Measurements from ENCODE around the gene NAPSA.

Gene NAPSA

DNA sequence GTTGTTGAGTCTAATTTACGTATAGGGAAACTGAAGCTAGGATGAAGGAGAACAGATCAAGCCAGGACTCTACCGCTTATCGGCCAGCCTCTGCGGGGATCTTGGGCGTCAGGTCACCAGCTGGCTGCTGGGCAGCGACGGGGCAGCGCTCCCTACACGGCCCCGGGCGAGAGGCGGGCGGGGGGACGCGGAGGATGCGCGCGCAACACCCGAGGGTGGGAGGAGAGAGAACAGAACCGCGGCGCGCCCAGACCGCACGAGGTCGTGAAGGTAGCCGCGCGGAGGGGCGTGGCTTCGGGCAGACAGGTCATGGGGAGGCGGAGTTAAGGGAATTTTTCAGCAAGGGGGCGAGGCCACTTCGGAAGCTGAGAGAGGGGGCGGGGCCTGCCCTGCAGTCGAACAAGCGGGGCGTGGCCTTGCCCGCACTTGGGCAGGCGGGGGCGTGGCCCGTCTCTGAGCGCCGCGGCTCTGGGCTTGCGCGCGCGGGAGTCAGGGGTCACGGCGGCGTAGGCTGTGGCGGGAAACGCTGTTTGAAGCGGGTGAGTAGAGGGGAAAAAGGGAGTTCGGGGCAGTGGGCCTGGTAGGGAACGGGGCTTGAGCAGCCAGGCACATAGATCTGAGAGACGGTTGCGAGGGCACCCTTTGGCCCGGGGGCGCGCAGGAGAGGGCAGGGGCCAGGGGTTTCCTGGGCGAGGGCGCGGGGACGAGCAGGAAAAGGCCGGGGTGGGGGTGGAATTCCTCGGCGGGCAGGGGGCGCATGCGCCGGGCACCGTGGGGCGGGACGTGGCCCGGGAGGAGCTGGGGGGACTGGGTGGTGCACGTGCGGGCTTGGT lies 18.6 kb upstream of the NAPSA start, which contains the start of gene POLD1:
Gene POLD1, plus strand, starts transcription at position 496 of the 833 bp plus-strand sequence. CDS start 14,505 bp downstream, outside the sequence.
- peak; percentile 99 for DNase-seq

DNA sequence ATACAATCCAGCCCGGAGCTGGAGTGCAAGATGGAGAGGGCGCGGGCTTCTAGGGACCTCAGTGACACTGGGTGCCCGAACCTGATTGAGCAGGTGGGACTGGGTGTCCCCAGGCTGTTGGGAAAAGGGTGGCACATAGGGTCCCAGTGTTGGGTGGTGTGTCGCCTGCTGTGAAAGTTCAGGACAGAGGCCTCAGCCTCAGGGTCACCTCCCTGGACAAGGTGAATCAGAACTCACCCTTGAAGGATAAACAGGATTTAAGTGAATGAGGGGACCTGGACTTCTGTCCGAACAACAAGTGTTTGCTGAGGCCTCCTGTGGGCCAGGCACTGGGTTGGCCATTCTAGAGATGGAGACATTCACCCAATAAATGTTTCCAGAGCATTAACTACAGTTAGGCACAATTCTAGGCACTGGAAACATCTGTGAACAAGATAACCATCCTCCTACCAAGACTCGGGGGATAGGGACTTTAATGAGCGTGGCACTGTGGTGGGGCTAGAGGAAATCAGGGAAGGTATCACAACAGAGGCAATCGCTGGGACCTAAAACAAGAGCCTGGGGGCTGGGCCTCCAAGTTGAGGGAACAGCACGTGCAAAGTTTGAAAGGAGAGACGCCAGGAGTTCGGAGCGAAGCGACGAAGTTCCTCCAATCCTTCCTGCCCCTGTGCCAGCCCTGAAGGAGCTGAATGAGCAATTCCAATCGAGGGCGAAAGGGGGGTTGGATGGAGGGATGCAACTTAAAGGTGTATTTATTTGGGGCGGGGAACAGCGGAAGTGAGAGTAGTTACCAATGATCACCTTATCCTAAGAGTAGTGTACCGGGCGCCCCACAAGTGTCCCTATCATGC lies 17.8 kb upstream of the NAPSA start:
- DNase-seq = peak; percentile 25

DNA sequence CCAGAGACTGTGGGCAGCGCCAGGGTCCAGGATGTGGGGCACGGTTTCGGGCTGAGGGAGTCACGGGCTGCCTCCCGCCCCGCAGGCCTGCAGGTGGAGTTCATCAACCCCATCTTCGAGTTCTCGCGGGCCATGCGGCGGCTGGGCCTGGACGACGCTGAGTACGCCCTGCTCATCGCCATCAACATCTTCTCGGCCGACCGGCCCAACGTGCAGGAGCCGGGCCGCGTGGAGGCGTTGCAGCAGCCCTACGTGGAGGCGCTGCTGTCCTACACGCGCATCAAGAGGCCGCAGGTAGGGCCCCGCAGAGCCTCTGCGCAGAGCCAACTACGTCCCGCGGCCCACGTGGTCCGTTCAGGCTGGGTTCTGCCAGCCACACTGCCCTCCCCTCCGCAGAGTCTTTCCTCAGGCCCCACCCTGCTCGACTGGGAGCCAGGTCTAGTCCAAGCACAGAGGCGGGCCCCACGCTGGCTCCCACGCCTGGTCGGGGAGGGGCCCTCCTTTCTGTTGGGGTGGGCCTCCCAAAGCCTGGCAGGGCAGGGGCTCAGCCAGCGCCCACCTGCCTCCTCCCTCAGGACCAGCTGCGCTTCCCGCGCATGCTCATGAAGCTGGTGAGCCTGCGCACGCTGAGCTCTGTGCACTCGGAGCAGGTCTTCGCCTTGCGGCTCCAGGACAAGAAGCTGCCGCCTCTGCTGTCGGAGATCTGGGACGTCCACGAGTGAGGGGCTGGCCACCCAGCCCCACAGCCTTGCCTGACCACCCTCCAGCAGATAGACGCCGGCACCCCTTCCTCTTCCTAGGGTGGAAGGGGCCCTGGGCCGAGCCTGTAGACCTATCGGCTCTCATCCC lies 16.7 kb upstream of the NAPSA start:
- DNase-seq = no peak

DNA sequence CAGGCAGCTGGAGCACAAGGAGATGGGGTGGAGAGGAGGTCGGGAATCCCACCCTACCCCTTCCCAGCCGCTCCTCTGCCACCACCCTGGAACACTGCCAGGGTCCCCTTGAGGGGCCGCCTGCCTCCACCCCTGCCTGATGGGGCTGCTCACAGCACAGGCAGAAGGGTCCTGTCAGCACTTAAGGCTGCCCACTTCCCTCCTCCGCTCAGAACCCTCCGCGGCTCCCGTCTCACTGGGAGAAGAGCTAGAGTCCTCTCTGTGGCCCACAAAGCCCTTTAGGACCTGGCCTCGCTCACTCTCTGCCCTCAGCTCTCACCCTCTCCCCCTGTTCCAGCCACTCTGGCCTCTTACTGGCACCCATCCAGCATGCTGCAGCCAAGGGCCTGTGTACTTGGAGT lies 15.3 kb upstream of the NAPSA start:
- DNase-seq = no peak

DNA sequence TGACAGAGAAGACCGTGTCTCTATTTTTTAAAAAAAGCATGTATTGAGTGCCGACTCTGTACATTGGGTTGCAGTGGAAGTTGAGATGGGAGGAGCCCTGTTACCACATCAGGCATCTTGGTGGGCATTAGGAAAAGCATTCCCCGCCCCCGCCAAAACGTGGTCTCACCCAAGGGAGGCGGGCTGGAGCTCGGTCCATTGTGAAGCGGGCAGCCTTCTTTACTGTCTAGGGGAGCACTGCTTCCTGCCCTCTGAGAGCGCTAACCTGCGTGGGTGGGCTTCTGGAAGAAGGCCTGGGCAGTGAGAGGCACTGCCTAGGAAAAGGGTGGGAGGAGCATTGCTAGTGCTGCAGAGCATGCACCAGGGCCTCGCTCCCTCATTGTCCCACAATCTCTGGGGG lies 14.7 kb upstream of the NAPSA start:
- no peak for DNase-seq

DNA sequence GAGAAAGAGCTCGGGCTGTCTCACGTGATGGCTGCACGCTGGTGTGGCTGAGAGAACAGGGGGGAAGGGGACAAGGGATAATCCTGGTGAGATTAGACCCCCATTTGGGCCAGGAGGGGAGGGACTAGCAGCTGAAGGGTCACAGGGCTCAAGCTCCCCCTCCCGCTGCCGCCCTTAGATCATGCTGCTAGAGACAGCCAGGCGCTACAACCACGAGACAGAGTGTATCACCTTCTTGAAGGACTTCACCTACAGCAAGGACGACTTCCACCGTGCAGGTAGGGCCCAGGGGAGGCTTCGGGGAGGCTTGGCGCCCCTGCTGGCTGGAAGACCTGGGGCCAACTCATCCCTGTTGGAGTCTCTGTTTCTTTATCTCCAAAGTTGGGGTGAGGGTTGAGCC lies 14.2 kb upstream of the NAPSA start:
- DNase-seq = no peak

DNA sequence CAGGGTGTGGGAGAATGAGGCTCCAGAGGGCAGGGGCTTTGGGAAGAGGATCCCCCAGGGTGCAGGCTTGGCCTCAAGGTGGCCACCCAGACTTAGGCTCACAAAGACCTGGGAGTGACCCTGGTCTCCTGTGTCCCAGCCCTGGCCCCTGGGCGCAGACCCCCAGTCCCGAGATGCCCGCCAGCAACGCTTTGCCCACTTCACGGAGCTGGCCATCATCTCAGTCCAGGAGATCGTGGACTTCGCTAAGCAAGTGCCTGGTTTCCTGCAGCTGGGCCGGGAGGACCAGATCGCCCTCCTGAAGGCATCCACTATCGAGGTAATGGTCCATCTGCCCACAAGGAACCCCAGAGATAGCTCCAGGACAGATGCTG lies 13.4 kb upstream of the NAPSA start:
- DNase-seq = no peak

DNA sequence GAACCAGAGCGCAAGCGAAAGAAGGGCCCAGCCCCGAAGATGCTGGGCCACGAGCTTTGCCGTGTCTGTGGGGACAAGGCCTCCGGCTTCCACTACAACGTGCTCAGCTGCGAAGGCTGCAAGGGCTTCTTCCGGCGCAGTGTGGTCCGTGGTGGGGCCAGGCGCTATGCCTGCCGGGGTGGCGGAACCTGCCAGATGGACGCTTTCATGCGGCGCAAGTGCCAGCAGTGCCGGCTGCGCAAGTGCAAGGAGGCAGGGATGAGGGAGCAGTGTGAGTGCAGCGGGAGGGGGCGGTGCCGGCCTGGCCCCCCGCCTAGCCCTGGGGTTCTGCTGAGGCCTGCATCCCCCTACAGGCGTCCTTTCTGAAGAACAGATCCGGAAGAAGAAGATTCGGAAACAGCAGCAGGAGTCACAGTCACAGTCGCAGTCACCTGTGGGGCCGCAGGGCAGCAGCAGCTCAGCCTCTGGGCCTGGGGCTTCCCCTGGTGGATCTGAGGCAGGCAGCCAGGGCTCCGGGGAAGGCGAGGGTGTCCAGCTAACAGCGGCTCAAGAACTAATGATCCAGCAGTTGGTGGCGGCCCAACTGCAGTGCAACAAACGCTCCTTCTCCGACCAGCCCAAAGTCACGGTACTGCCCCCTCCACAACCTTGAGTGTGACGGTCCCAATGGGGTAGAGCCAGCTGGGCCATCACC lies 12.9 kb upstream of the NAPSA start:
- DNase-seq = no peak

DNA sequence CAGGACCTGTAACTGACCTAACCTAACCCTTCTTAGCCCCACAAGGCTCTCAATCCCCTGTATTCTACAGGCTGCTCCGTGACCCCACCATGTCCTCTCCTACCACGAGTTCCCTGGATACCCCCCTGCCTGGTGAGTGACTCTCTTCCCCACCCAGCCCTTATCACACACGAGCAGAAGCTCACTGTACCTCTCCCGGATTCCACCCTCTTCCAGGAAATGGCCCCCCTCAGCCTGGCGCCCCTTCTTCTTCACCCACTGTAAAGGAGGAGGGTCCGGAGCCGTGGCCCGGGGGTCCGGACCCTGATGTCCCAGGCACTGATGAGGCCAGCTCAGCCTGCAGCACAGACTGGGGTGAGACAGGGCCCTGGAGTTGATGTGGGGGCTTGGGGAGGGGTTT lies 12.1 kb upstream of the NAPSA start:
- no peak for DNase-seq

DNA sequence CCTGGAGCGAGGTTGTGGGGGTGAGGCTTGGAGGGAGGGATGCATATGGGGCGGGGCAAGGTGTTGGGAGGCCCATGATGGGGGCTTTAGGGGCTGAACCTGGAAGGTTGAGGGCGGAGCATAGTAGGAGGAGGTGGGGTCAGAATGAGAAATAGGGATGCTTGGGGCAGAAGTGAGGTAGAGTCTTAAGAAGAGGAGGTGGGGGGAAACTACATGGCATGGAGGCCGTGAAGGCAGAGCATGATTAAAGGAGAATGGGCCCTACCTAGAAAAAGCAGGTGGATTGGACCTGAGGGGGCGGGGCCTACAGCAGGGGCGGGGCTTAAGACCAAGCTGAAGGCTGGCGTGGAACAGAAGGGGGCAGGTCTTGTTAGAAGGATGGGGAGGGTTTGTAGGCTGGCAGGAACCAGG lies 11.6 kb upstream of the NAPSA start:
- DNase-seq = peak; percentile 76

DNA sequence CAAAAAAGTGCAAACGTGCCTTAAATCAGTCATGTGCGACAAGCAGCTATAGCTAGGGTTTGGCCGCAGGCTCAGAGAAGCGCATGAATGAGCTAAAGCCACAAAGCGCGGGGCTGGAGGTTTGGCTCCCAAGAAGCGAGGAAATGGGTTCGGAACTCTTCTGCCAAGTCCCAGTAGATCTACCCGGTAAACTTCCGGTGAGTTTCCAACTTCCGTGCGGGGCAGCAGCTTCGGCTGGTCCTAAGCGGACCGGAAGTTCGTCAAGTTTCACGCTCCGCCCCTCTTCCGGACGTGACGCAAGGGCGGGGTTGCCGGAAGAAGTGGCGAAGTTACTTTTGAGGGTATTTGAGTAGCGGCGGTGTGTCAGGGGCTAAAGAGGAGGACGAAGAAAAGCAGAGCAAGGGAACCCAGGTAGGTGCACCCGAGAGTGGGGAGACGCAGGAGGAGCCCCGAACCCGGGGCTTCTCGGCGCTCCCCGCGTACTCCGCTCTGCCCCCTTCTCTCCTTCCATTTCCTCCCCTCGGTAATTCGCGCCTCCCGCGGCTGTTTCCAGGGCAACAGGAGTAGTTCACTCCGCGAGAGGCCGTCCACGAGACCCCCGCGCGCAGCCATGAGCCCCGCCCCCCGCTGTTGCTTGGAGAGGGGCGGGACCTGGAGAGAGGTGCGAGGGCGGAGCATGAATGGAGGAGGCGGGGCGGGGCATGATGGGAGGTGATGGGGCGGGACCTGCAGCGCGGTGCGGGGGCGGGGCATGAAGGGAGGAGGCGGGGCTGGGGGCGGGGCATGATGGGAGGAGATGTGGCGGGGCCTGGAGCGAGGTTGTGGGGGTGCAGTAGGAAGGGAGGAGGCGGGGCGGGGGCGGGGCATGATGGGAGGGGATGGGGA lies 11.0 kb upstream of the NAPSA start, which contains the start of gene NR1H2:
Gene NR1H2, plus strand, starts transcription at position 292 of the 885 bp plus-strand sequence. CDS start 1,149 bp downstream, outside the sequence.
- peak; percentile 96 for DNase-seq

DNA sequence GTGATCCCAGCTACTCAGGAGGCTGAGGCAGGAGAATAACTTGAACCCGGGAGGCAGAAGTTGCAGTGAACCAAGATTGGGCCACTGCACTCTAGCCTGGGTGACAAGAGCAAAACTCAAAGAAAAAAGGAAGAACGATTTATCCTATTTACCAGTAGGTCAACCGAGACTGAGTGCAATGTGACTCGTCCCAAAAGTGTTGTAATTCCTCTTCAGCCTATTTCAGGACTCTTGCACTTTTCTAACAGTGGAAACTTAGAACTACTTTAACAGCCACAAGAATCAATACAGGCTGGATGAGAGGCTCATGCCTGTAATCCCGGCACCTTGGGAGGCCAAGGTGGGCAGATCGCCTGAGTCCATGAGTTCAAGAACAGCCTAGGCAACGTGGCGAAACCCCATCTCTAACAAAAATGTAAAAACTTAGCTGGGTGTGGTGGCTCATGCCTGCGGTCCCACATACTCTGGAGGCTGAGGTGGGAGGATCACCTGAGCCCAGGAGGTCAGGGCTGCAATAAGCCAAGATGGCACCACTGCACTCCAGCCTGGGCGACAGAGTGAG lies 6.6 kb upstream of the NAPSA start:
- no peak for DNase-seq

DNA sequence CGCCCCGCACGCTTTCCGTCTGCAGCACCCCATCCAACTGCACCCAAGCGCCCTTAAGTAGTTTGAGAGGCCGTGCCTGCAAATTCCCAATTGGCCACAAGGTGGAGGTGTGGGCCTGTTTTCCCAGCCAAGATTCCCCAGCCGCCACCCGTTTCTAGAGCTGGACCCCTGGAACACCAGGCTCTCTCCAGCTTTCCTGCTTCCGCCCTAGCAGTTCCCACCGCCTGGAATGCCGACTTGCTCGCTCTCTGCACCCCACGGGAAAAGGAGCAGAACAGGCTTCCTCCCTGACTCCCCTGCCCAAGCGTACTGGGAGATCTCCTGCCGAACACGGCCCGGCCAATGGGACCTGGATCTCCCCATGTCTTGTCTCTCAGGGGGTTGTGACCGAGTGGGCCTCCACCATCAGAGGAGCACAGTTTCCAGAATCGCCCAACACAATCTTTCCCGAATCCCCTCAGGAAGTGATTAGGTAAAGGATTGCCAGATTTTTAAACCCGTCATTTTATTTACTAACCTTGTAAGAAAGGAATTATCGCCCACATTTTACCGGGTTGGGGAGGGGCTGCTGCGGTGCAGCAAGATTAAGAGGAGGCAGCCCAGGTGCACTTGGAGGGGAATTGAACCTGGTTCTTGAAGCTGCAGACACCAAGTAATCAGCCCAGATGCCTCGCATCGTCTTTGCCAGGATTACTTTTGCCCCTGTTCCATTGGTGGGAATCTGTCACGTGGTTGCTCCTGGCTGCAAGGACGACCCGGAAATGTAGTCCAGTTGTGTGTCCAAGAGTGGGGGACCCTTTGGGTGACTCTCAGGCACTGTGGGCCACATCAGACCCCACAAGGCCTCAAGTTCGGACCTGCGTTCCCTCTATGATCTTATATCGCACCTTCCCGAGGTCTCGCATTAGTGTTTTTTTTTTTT lies 3.5 kb upstream of the NAPSA start:
- peak; percentile 90 for DNase-seq

DNA sequence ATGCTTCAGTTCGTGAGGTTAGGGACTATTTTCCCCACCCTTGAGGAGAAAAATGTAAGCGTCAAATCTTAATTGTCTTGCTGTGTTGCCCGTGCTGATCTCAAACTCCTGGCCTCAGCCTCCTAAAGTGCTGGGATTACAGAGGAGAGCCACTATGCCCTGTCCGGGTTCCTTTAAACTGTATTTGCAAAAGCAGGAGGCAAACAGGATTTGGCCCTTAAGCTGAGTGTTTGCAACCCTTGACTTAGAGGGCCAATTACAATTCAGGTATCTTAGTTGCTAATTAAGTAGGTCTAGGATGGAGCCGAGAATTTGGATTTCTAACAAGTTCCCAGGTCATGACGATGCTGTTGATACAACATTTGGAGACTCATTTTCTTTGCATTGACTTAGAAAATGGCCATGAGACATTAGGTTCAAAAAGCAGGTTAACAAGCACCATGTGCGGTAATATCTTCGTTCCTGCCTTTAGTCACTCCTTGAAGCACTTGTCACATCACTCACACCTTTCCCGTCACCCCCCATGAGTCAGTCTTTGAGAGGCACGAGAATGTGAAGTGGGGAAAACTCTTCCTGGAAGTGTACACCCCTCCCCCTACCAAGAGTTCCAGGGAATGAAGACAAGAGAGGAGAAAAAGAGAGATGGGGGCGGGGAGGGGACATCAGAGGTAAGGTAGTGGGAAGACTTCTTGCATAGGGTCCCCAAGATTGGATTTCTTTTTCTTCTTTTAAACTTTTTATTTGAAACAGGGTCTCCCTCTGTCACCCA lies 2.6 kb downstream of the NAPSA start:
- DNase-seq = peak; percentile 73

DNA sequence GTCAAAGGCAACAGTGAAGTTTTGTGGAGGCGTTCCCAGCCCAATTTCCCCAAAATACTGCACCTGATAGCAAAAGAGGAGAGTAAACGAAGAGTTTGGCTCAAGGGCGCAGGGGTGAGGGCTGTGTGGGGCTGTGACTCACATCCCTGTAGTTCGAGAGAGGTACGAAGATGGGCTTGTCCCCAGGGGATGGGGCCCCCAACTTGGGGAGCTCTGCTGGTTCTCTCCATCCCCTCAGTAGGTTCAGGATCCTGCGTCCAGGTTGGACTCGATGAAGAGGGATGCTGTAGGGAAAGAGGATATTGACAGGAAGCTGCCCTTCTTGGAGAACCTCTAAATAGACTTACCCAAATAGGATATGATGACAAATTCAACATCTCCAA lies 3.4 kb downstream of the NAPSA start:
- DNase-seq = peak; percentile 60

DNA sequence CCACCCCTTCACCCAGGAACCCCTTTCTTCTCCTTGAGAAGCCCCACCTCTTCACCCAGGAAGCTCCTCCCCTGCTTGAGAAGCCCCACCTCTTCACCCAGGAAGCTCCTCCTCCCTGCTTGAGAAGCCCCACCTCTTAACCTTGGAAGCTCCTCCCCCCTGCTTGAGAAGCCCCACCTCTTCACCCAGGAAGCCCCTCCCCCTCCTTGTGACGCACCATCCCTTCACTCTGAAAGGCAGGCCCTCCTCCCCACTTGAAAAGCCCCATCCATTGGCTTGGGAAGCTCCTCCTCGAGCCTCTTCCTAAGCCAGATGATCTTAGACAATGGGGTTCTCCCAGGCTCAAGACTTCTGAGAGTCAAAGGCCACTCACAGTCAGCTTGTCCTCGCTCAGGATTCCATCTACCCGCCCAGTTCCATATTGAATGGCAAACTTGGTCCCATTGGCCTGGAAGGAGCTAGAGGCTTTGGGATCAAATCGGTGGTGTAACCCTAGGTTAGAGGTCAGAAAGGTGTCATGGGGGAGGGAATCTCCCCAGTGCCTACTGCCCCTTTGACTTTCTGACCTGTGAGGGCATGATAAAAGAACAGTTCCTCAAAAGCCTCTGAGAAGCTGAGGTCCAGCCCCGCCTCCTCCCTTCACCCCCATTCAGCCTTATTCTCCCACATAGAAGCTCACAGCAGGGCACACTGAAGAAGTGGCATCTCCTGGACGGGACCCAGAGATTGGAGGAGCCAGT lies 4.0 kb downstream of the NAPSA start:
- DNase-seq = peak; percentile 73

DNA sequence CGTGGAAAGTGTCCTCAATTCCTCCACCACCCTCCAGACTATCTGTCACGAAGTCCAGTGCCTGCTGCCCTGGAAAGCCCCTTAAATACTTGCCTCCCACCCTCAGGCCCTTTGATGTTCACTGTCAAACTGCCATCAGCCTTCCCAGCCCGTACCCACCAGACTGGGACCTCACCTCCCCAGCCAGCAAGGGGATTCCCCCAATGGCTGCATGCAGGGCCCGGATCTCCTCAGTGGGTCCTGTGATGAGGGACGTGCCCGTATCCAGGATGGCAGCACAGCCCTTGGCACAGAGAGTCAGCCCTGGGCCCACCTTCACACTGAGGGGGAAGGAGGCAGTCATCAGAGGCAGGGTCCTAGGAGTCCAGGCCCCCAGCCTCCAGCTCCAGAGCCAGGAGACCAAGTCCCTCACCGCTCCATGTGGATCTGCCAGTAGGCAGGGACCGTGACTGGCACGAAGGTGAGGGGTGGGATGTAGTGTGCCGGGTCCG lies 6.1 kb downstream of the NAPSA start:
- DNase-seq = peak; percentile 27

All from stimulated activated CD8-positive, alpha-beta memory T cell treated with anti-CD3 and anti-CD28 coated beads, Interleukin-4, amount 100 ng/mL, for 48 hours (primary cell).